Measurements from ENCODE around the gene KCNIP1.

GRCh38 chr5:170781946-170782345 lies 278.1 kb downstream of the KCNIP1 start:
- TF ChIP-seq CTCF (IDR thresholded peaks at IDR 0.05; ENCODE audit: low read length) (no peak), EZH2 (IDR thresholded peaks at IDR 0.05; ENCODE audit: borderline replicate concordance, low read length) (no peak)
